Ovary (tissue), 9 donors: ENCODE data around the gene SKAP2. TPM values are rescaled to one million over a fixed set of nuclear protein-coding genes. Genes with fewer than 3 reads are reported as not detected.

ENCODE experiments used
- DNase-seq, 5 donors: peaks; one replicate each; pipeline ENCODE4 v3.0.0-alpha.2; 2019 to 2020
- H3K27ac ChIP-seq, 2 donors: fragments of 200-600 bp; one replicate each; pipeline versions ENCODE4 v1.5.1 to v1.8.0; 2019 to 2022
- H3K27me3 ChIP-seq: fragments of 200-600 bp; one replicate; pipeline ENCODE4 v1.8.0; 2022
- H3K36me3 ChIP-seq: fragments of 200-600 bp; sonication (generic); one replicate; pipeline ENCODE4 v1.5.1; 2019
- H3K4me1 ChIP-seq: one replicate; pipeline ENCODE4 v1.8.1; 2013; ENCODE audit warnings: mild to moderate bottlenecking, moderate library complexity; ENCODE audit not compliant: insufficient read depth
- H3K4me3 ChIP-seq: fragments of 200-600 bp; sonication (generic); one replicate; pipeline ENCODE4 v1.5.1; 2017
- H3K9me3 ChIP-seq, 2 donors: fragments of 200-600 bp in 1 of 2; sonication (generic) in 1 of 2; one replicate each; pipeline versions ENCODE4 v1.5.1 to v1.8.1; 2013 to 2019; ENCODE audit warnings: mild to moderate bottlenecking in 1 of 2, moderate library complexity in 1 of 2
- CTCF ChIP-seq, 3 donors: fragments of 450-650 bp in 2 of 3; fragments of 200-600 bp in 1 of 3; IDR thresholded peaks; one replicate each; pipeline versions ENCODE4 v1.5.1 to v1.8.0; 2016 to 2022; ENCODE audit warnings: antibody characterized with exemption in 3 of 3, mild to moderate bottlenecking in 1 of 3
- EP300 ChIP-seq: sonication (generic); formaldehyde crosslinking; IDR thresholded peaks from one replicate; pipeline ENCODE4 v1.6.1; 2017; ENCODE audit warnings: antibody characterized with exemption
- POLR2A ChIP-seq: fragments of 450-650 bp; IDR thresholded peaks from one replicate; pipeline ENCODE4 v1.6.1; 2017; ENCODE audit warnings: antibody characterized with exemption, mild to moderate bottlenecking, moderate library complexity
- WGBS, 3 donors: extraction: QIAGEN DNeasy Blood & Tissue Kit in 1 of 3; methylation state at CpG; one replicate each; pipeline versions ENCODE4 v1.1.5 to v1.1.7; 2013 to 2017; 5-methylcytosine and 5-hydroxymethylcytosine counted together
- intact Hi-C, 4 donors: fragments of 100-400 bp; cut with DNase I; formaldehyde crosslinking; loops; one replicate each; pipeline versions ENCODE4 v1.11.0 to v1.15.1; 2022 to 2023
- polyA plus RNA-seq, 2 donors: library from polyadenylated mRNA; stranded (reverse); fragments of 200-250 nt in 1 of 2; fragments of 350-450 nt in 1 of 2; fragmentation: Illumina TruSeq in 1 of 2; extraction: RNeasy Lipid Tissue Mini Kit (QIAGEN cat#74804) in 1 of 2; gene quantifications; one replicate each; pipeline ENCODE4 v1.2.3, GENCODE V29; 2013 to 2014
- total RNA-seq, 7 donors: library from RNA; depleted of rRNA in 2 of 7; stranded (reverse); fragments of >200 nt in 2 of 7; fragmentation: NEBNext Ultra II Directional in 3 of 7; extraction: Animal tissue kit (Norgen Biotek cat#: 25700) in 3 of 7; gene quantifications; one replicate each; pipeline versions ENCODE4 v1.1.0 to v1.2.4, GENCODE V29; 2016 to 2023
- donor health status: DM: no; HTN: no; CAD: no; lungs with moderate emphysema.
- donor health status: DM: no; HTN: no; CAD: no.
- donor health status: Bipolar disorder and iron deficiency.
- donor health status: DM: yes; HTN: yes; CAD: no.
- donor health status: DM: no; HTN: no; CAD: no.
- donor health status: DM: yes; HTN: yes; CAD: no.

The SKAP2 gene
- total and polyA plus RNA-seq, 9 donors: 8.6 to 40.8 (median 20.0) TPM

DNA sequence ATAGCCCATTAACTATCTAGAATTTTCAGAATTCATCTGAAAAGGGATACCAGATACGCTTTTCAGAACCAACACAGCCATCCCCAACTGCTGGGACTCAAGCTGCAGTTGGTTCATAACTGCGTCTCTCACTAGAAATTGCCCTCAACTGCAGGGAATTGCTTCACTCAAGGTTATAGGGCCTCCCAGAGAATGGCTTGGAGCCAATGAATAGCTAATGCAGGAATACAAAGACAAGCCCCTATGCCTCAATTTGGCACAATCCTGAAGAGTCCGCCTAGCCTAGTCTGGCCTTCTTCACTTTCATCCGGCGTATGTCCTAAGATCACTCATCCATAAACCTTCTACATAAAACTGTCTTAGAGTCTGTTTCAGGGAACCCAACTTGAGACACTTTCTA is 164.0 kb downstream of the SKAP2 start:
- Histone ChIP-seq H3K36me3 (no peaks in the 10 kb centered on the region), H3K9me3 (no peaks in the 10 kb centered on the region), H3K4me1 (peaks cover 2% of the 10 kb centered on the region), H3K27me3 (no peaks in the 10 kb centered on the region), H3K27ac (no peak overlapping the region), H3K4me3 (no peak overlapping the region)
- DNase-seq: no peak
- TF ChIP-seq EP300: no peak
- no peak for TF ChIP-seq POLR2A
- TF ChIP-seq CTCF (IDR thresholded peaks at IDR 0.05): no peak
- WGBS, 3 donors: 83 to 97% (median 96%) methylated on average over 5 of the region's 5 CpGs
- intact Hi-C loops: no loop called here

- Histone ChIP-seq H3K9me3 (no peaks in the 10 kb centered on the region), H3K27ac (no peak overlapping the region), H3K4me3 (no peak overlapping the region), H3K4me1 (peaks cover 2% of the 10 kb centered on the region), H3K36me3 (no peaks in the 10 kb centered on the region), H3K27me3 (no peaks in the 10 kb centered on the region)
- intact Hi-C loops: no loop called here
- no peak for DNase-seq
- WGBS, 3 donors: 85 to 93% (median 92%) methylated on average over 1 of the region's 1 CpG
- no peak for TF ChIP-seq CTCF (IDR thresholded peaks at IDR 0.05)
- TF ChIP-seq EP300: no peak
- TF ChIP-seq POLR2A: no peak
These were observed 164.6 kb downstream of the SKAP2 start for GRCh38 chr7:26699766-26700165.

GRCh38 chr7:26698806-26699205 is 165.6 kb downstream of the SKAP2 start:
- no peaks in the 10 kb centered on the region for H3K36me3 ChIP-seq
- no peak for TF ChIP-seq EP300
- no peak for TF ChIP-seq POLR2A
- TF ChIP-seq CTCF (IDR thresholded peaks at IDR 0.05): no peak
- no peaks in the 10 kb centered on the region for H3K4me1 ChIP-seq
- H3K4me3 ChIP-seq: no peak overlapping the region
- DNase-seq: no peak
- no peaks in the 10 kb centered on the region for H3K27me3 ChIP-seq
- H3K27ac ChIP-seq: no peak overlapping the region
- intact Hi-C loops: no loop called here
- H3K9me3 ChIP-seq: no peaks in the 10 kb centered on the region
- WGBS, 3 donors: 97 to 98% (median 97%) methylated on average over 3 of the region's 3 CpGs

GRCh38 chr7:26698194-26698593 is 166.2 kb downstream of the SKAP2 start:
- H3K36me3 ChIP-seq: no peaks in the 10 kb centered on the region
- intact Hi-C loops: no loop called here
- H3K27ac ChIP-seq: no peak overlapping the region
- TF ChIP-seq EP300 (no peak), POLR2A (no peak), CTCF (IDR thresholded peaks at IDR 0.05) (no peak)
- H3K27me3 ChIP-seq: no peaks in the 10 kb centered on the region
- H3K4me3 ChIP-seq: no peak overlapping the region
- no peaks in the 10 kb centered on the region for H3K9me3 ChIP-seq
- whole genome bisulfite sequencing, 3 donors: 96 to 100% (median 97%) methylated on average over 1 of the region's 1 CpG
- H3K4me1 ChIP-seq: no peaks in the 10 kb centered on the region
- DNase-seq: no peak

DNA sequence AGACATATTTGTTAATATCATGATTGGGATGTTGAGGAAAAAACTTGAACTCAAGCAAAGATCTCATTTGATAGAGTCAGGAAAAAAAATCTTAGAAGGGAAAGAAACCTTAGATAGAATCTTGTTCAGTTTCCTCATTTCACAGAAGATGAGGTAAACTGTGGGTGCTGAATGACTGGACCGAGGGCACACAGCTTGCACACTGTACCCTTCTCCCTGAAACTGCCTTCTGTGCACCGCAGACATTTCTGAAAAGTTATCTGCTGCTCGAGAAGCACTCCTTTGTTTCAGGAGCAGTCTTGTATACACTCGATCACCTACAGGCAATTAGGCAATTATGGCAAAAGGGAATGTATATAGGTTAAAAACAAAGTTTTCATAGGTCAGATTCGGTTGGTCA is 167.4 kb downstream of the SKAP2 start:
- 93 to 97% (median 95%) methylated on average over 5 of the region's 5 CpGs for WGBS, 3 donors
- H3K4me1 ChIP-seq: no peaks in the 10 kb centered on the region
- intact Hi-C loops: no loop called here

More for the DNA sequence above, 167.4 kb downstream of the SKAP2 start:
- TF ChIP-seq POLR2A (no peak), CTCF (IDR thresholded peaks at IDR 0.05) (no peak), EP300 (no peak)
- H3K9me3 ChIP-seq: no peaks in the 10 kb centered on the region
- H3K36me3 ChIP-seq: no peaks in the 10 kb centered on the region
- no peaks in the 10 kb centered on the region for H3K27me3 ChIP-seq
- no peak overlapping the region for H3K4me3 ChIP-seq
- no peak overlapping the region for H3K27ac ChIP-seq
- no peak for DNase-seq
